Mesenchymal stem cell (in vitro differentiated cells and primary cell): ENCODE data around the gene PRAMEF9.
"Not testable (repeated sequence)": the region's sequence is repeated elsewhere in the genome, so short reads cannot be mapped to it uniquely, and the experiment has no call there.

Experiments
- DNase-seq: peaks from one replicate; pipeline ENCODE4 v3.0.0-alpha.2; 2013
- H2AFZ ChIP-seq: one replicate; pipeline ENCODE4 v1.6.1; 2013; ENCODE audit warnings: low read depth, mild to moderate bottlenecking, control low read depth, inconsistent platforms, low read length, moderate library complexity
- H2AK5ac ChIP-seq: 2 replicates; pipeline ENCODE4 v1.6.1; 2013; ENCODE audit warnings: low read length, moderate library complexity, mild to moderate bottlenecking, inconsistent platforms; ENCODE audit not compliant: severe bottlenecking
- H2BK120ac ChIP-seq: one replicate; pipeline ENCODE4 v1.6.1; 2013; ENCODE audit warnings: low read depth, mild to moderate bottlenecking, inconsistent platforms, low read length, moderate library complexity
- H2BK12ac ChIP-seq, 2 experiments: one replicate each; pipeline ENCODE4 v1.6.1; 2013; ENCODE audit warnings: inconsistent platforms in 2 of 2, low read length in 2 of 2, mild to moderate bottlenecking in 2 of 2, moderate library complexity in 2 of 2, control low read depth in 1 of 2
- H2BK15ac ChIP-seq: one replicate; pipeline ENCODE4 v1.6.1; 2013; ENCODE audit warnings: mild to moderate bottlenecking, low read depth, inconsistent platforms; ENCODE audit not compliant: poor library complexity, severe bottlenecking
- H2BK5ac ChIP-seq: 2 replicates; pipeline ENCODE4 v1.6.1; 2013; ENCODE audit warnings: low read depth, mild to moderate bottlenecking, low read length, control low read depth, inconsistent platforms; ENCODE audit not compliant: poor library complexity, severe bottlenecking
- H3K14ac ChIP-seq, 2 experiments: one replicate each; pipeline ENCODE4 v1.6.1; 2013; ENCODE audit warnings: inconsistent platforms in 2 of 2, low read length in 2 of 2, control low read depth in 1 of 2, mild to moderate bottlenecking in 1 of 2, moderate library complexity in 1 of 2
- H3K18ac ChIP-seq, 2 experiments: one replicate each; pipeline ENCODE4 v1.6.1; 2013; ENCODE audit warnings: inconsistent platforms in 2 of 2, low read length in 2 of 2, control low read depth in 1 of 2, low read depth in 1 of 2, mild to moderate bottlenecking in 1 of 2
- H3K23ac ChIP-seq, 2 experiments: one replicate each; pipeline ENCODE4 v1.6.1; 2013; ENCODE audit warnings: inconsistent platforms in 2 of 2, low read length in 2 of 2, mild to moderate bottlenecking in 2 of 2, moderate library complexity in 2 of 2, control low read depth in 1 of 2
- H3K27ac ChIP-seq: 2 replicates; pipeline ENCODE4 v1.5.1; 2013; ENCODE audit warnings: mild to moderate bottlenecking, moderate library complexity, low read length, control low read depth, inconsistent platforms; ENCODE audit not compliant: poor library complexity, severe bottlenecking
- H3K27me3 ChIP-seq, 2 experiments: 2 replicates each; pipeline versions ENCODE4 v1.6.1 to v1.7.0; 2013; ENCODE audit warnings: low read length in 2 of 2, mild to moderate bottlenecking in 2 of 2, moderate library complexity in 2 of 2, control low read depth in 1 of 2, inconsistent platforms in 1 of 2; ENCODE audit not compliant: control insufficient read depth in 1 of 2, insufficient read depth in 1 of 2
- H3K36me3 ChIP-seq, 2 experiments: 2 replicates each; pipeline versions ENCODE4 v1.6.1 to v1.7.0; 2013; ENCODE audit warnings: low read length in 2 of 2, control low read depth in 1 of 2, inconsistent platforms in 1 of 2, low read depth in 1 of 2, mild to moderate bottlenecking in 1 of 2; ENCODE audit not compliant: insufficient read depth in 2 of 2, control insufficient read depth in 1 of 2
- H3K4ac ChIP-seq, 2 experiments: one replicate each; pipeline ENCODE4 v1.6.1; 2013; ENCODE audit warnings: inconsistent platforms in 2 of 2, low read length in 2 of 2, mild to moderate bottlenecking in 2 of 2, moderate library complexity in 2 of 2, control low read depth in 1 of 2, low read depth in 1 of 2
- H3K4me1 ChIP-seq: 2 replicates; pipeline ENCODE4 v1.6.1; 2013; ENCODE audit warnings: low read depth, low read length, control low read depth; ENCODE audit not compliant: control insufficient read depth, insufficient read depth
- H3K4me2 ChIP-seq: 2 replicates; pipeline ENCODE4 v1.6.1; 2013; ENCODE audit warnings: low read length, mild to moderate bottlenecking, inconsistent platforms; ENCODE audit not compliant: poor library complexity, severe bottlenecking
- H3K4me3 ChIP-seq, 2 experiments: 2 replicates each; pipeline versions ENCODE4 v1.5.1 to v1.7.0; 2013; ENCODE audit warnings: low read length in 2 of 2, mild to moderate bottlenecking in 2 of 2, control low read depth in 1 of 2, low read depth in 1 of 2; ENCODE audit not compliant: insufficient read depth in 1 of 2
- H3K79me1 ChIP-seq: replicated peaks from 2 replicates; pipeline ENCODE4 v1.6.1; 2013; ENCODE audit warnings: mild to moderate bottlenecking, control low read depth, low read length, inconsistent platforms; ENCODE audit not compliant: poor library complexity, severe bottlenecking
- H3K9ac ChIP-seq: 2 replicates; pipeline ENCODE4 v1.7.0; 2013; ENCODE audit warnings: mild to moderate bottlenecking, low read length, moderate library complexity
- H3K9me3 ChIP-seq: 2 replicates; pipeline ENCODE4 v1.7.0; 2013; ENCODE audit warnings: mild to moderate bottlenecking, low read length; ENCODE audit not compliant: control insufficient read depth
- H4K8ac ChIP-seq: one replicate; pipeline ENCODE4 v1.6.1; 2013; ENCODE audit warnings: inconsistent platforms, mild to moderate bottlenecking, low read length, moderate library complexity
- H4K91ac ChIP-seq: one replicate; pipeline ENCODE4 v1.6.1; 2013; ENCODE audit warnings: mild to moderate bottlenecking, low read length, inconsistent platforms
- WGBS: methylation state at CpG from one replicate; pipeline ENCODE4 v1.1.7; 2013; ENCODE audit warnings: mixed read lengths; 5-methylcytosine and 5-hydroxymethylcytosine counted together

Gene PRAMEF9

GRCh38 chr1:13208712-13209111 lies 37.1 kb downstream of the PRAMEF9 start:
- not testable (repeated sequence) for H3K4me1 ChIP-seq, H3K9me3 ChIP-seq, H2BK15ac ChIP-seq, H2BK5ac ChIP-seq, H3K27ac ChIP-seq, H2BK120ac ChIP-seq, H2AFZ ChIP-seq, H3K9ac ChIP-seq, DNase-seq, H3K18ac ChIP-seq, H3K23ac ChIP-seq, H3K36me3 ChIP-seq, H3K27me3 ChIP-seq, H3K4ac ChIP-seq, H3K14ac ChIP-seq, H2AK5ac ChIP-seq, H3K79me1 ChIP-seq, H4K8ac ChIP-seq, H3K4me3 ChIP-seq, H3K4me2 ChIP-seq, H4K91ac ChIP-seq, H2BK12ac ChIP-seq
- WGBS, result no CpG with 5 or more reads among the region's 9 CpGs

DNA sequence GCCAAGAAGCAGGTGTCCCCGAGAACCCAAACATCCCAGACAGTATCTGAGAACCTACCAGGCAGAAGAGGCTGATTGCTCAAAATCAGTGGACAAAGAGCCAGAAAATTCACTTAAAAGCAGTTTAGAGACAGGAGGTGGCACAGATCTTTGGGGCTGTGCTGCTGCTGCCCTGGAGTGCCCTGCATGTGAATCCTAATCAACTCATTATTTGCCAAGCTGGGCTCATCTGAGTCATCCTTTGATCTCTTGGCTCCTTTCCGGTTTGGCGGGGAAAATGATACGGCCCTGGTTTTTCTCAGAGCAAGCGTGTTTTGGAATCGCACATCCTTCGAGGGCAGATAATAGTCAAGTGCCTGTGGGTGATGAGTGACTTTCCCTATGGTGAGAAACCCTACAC lies 45.0 kb downstream of the PRAMEF9 start:
- H3K4me1 ChIP-seq, H3K36me3 ChIP-seq, H3K27ac ChIP-seq, H3K4me3 ChIP-seq, H3K4ac ChIP-seq, H2AK5ac ChIP-seq, H3K14ac ChIP-seq, H3K27me3 ChIP-seq, H4K91ac ChIP-seq, H3K9ac ChIP-seq, H3K4me2 ChIP-seq, H2BK15ac ChIP-seq, H3K18ac ChIP-seq, H2BK120ac ChIP-seq, H3K9me3 ChIP-seq, H2AFZ ChIP-seq, H3K79me1 ChIP-seq, H2BK12ac ChIP-seq, H2BK5ac ChIP-seq, H4K8ac ChIP-seq, DNase-seq, H3K23ac ChIP-seq: not testable (repeated sequence)
- WGBS, result no CpG with 5 or more reads among the region's 7 CpGs

- H2BK120ac ChIP-seq, H2BK15ac ChIP-seq, H4K91ac ChIP-seq, H2AK5ac ChIP-seq, DNase-seq, H3K4me2 ChIP-seq, H3K36me3 ChIP-seq, H3K9ac ChIP-seq, H3K4me1 ChIP-seq, H3K23ac ChIP-seq, H3K4me3 ChIP-seq, H2BK12ac ChIP-seq, H3K18ac ChIP-seq, H3K27me3 ChIP-seq, H3K27ac ChIP-seq, H3K79me1 ChIP-seq, H3K14ac ChIP-seq, H4K8ac ChIP-seq, H3K9me3 ChIP-seq, H2BK5ac ChIP-seq, H2AFZ ChIP-seq, H3K4ac ChIP-seq: not testable (repeated sequence)
- WGBS, result no CpG with 5 or more reads among the region's 3 CpGs
Measured at GRCh38 chr1:13219203-13219602, 47.6 kb downstream of the PRAMEF9 start.

DNA sequence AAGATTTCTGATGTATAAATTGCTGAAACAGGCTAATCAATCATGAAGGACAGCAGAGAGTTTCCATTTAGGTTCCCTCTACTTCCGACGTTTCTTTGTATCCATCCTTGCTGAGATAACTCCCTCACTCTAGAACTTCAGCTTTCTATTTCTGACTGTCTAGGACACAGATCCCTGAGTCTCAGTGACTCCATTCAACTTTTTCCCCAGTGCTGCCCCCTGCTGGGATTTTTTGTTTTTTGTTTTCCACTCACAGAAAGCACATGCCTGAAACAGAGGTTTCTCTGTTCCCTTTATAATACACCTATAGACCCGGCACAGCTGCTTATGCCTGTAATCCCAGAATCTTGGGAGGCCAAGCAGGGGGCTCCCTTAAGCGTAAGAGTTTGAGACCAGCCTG lies 51.1 kb downstream of the PRAMEF9 start:
- not testable (repeated sequence) for H3K4me3 ChIP-seq, H3K36me3 ChIP-seq, H2BK12ac ChIP-seq, DNase-seq, H3K14ac ChIP-seq, H3K4me1 ChIP-seq, H3K79me1 ChIP-seq, H4K8ac ChIP-seq, H2BK120ac ChIP-seq, H3K9me3 ChIP-seq, H3K9ac ChIP-seq, H3K4ac ChIP-seq, H2AK5ac ChIP-seq, H3K23ac ChIP-seq, H2AFZ ChIP-seq, H3K27me3 ChIP-seq, H2BK15ac ChIP-seq, H2BK5ac ChIP-seq, H3K4me2 ChIP-seq, H3K18ac ChIP-seq, H3K27ac ChIP-seq, H4K91ac ChIP-seq
- no CpG with 5 or more reads among the region's 4 CpGs for WGBS
